Measurements from ENCODE around the gene MGAT1. TPM values are rescaled to one million over a fixed set of nuclear protein-coding genes. Genes with fewer than 3 reads are reported as not detected.
"Not testable (repeated sequence)": the region's sequence is repeated elsewhere in the genome, so short reads cannot be mapped to it uniquely, and the experiment has no call there.

The MGAT1 gene
- total RNA-seq, 1 donor from 2014 or later, result 122 TPM

GRCh38 chr5:180742727-180743126, 59.9 kb downstream of the MGAT1 start:
- Mint-ChIP-seq H3K9me3 (no peaks in the 10 kb centered on the region), H3K4me1 (ENCODE audit: low read depth) (no peaks in the 10 kb centered on the region), H3K27me3 (ENCODE audit: low read depth) (peaks cover 4% of the 10 kb centered on the region), H3K36me3 (ENCODE audit: low read depth) (no peaks in the 10 kb centered on the region), H3K4me3 (ENCODE audit: low read depth) (no peak overlapping the region), H3K27ac (no peak overlapping the region)
- intact Hi-C loops (cut with micrococcal nuclease), result no loop called here
- DNase-seq (ENCODE audit: low spot score), result no peak

GRCh38 chr5:180740953-180741352, 61.7 kb downstream of the MGAT1 start:
- H3K9me3 Mint-ChIP-seq; H3K27me3 Mint-ChIP-seq (ENCODE audit: low read depth); H3K27ac Mint-ChIP-seq; H3K4me1 Mint-ChIP-seq (ENCODE audit: low read depth); H3K4me3 Mint-ChIP-seq (ENCODE audit: low read depth); intact Hi-C loops (cut with micrococcal nuclease); H3K36me3 Mint-ChIP-seq (ENCODE audit: low read depth); DNase-seq (ENCODE audit: low spot score): not testable (repeated sequence)

GRCh38 chr5:180739958-180740357, 62.6 kb downstream of the MGAT1 start, which contains the start of gene OR2Y1:
Gene OR2Y1 (minus strand): TSS chr5:180740058. CDS start chr5:180740058, 0 bp downstream.
- no peaks in the 10 kb centered on the region for H3K36me3 Mint-ChIP-seq (ENCODE audit: low read depth)
- H3K27ac Mint-ChIP-seq, result no peak within 1 kb of the TSS
- no peaks in the 10 kb centered on the region for H3K4me1 Mint-ChIP-seq (ENCODE audit: low read depth)
- no peak for DNase-seq (ENCODE audit: low spot score)
- intact Hi-C loops (cut with micrococcal nuclease), result no loop called here
- no peaks in the 10 kb centered on the region for H3K9me3 Mint-ChIP-seq
- peaks cover 6% of the 10 kb centered on the region for H3K27me3 Mint-ChIP-seq (ENCODE audit: low read depth)
- no peak within 1 kb of the TSS for H3K4me3 Mint-ChIP-seq (ENCODE audit: low read depth)

- H3K36me3 Mint-ChIP-seq (ENCODE audit: low read depth), result no peaks in the 10 kb centered on the region
Measured at GRCh38 chr5:180739271-180739670, 63.3 kb downstream of the MGAT1 start.

GRCh38 chr5:180736536-180736935, 66.1 kb downstream of the MGAT1 start:
- no peaks in the 10 kb centered on the region for H3K9me3 Mint-ChIP-seq
- intact Hi-C loops (cut with micrococcal nuclease), result no loop called here
- peaks cover 20% of the 10 kb centered on the region for H3K27me3 Mint-ChIP-seq (ENCODE audit: low read depth)
- no peak for DNase-seq (ENCODE audit: low spot score)
- H3K4me1 Mint-ChIP-seq (ENCODE audit: low read depth), result no peaks in the 10 kb centered on the region
- no peaks in the 10 kb centered on the region for H3K36me3 Mint-ChIP-seq (ENCODE audit: low read depth)
- no peak overlapping the region for H3K27ac Mint-ChIP-seq
- H3K4me3 Mint-ChIP-seq (ENCODE audit: low read depth), result no peak overlapping the region

More at GRCh38 chr5:180739271-180739670, 63.3 kb downstream of the MGAT1 start:
- H3K27ac Mint-ChIP-seq, result no peak overlapping the region
- no peak overlapping the region for H3K4me3 Mint-ChIP-seq (ENCODE audit: low read depth)
- peaks cover 10% of the 10 kb centered on the region for H3K27me3 Mint-ChIP-seq (ENCODE audit: low read depth)
- no peaks in the 10 kb centered on the region for H3K4me1 Mint-ChIP-seq (ENCODE audit: low read depth)
- no peak for DNase-seq (ENCODE audit: low spot score)
- intact Hi-C loops (cut with micrococcal nuclease), result no loop called here
- no peaks in the 10 kb centered on the region for H3K9me3 Mint-ChIP-seq

Other genes with a start within 250 kb of the MGAT1 start
- gene SCGB3A1, start 211.3 kb downstream of the MGAT1 start, total RNA-seq, result not detected in 2 replicates
- 1.1 and 1.7 TPM in 2 replicates for gene FLT4, start 153.2 kb downstream of the MGAT1 start, total RNA-seq
- gene OR2Y1, start 62.7 kb downstream of the MGAT1 start, total RNA-seq, result not detected in 2 replicates
- 28.2 and 28.8 TPM in 2 replicates for gene ZFP62, start 58.5 kb upstream of the MGAT1 start, total RNA-seq
- gene BTNL8, start 96.4 kb upstream of the MGAT1 start, total RNA-seq, result 0.18 and 0.25 TPM in 2 replicates
- not detected in 2 replicates for gene BTNL3, start 186.0 kb upstream of the MGAT1 start, total RNA-seq
- 0.09 TPM in 1 of 2 replicates, not detected in the other for gene BTNL9, start 237.5 kb upstream of the MGAT1 start, total RNA-seq